GM04504 (cell line): ENCODE measurements around the gene HLCS.
"Not testable (repeated sequence)": the region's sequence is repeated elsewhere in the genome, so short reads cannot be mapped to it uniquely, and the experiment has no call there.

ENCODE experiments used
- DNase-seq: peaks from one replicate; pipeline ENCODE4 v3.0.0-alpha.2; 2012; ENCODE audit warnings: low read depth

HLCS gene

GRCh38 chr21:36849461-36850105 is 116.9 kb downstream of the HLCS start:
- no peak for DNase-seq

GRCh38 chr21:36848730-36849274 is 117.7 kb downstream of the HLCS start:
- no peak for DNase-seq

GRCh38 chr21:36847189-36847588 is 119.3 kb downstream of the HLCS start:
- DNase-seq, result no peak

GRCh38 chr21:36846631-36847030 is 119.8 kb downstream of the HLCS start:
- DNase-seq, result no peak

- no peak for DNase-seq
Measured at GRCh38 chr21:36845790-36846189, 120.7 kb downstream of the HLCS start.

- DNase-seq, result no peak
Measured at GRCh38 chr21:36845070-36845469, 121.4 kb downstream of the HLCS start.

GRCh38 chr21:36841866-36842265 is 124.6 kb downstream of the HLCS start:
- DNase-seq, result no peak

- no peak for DNase-seq
Measured at GRCh38 chr21:36839735-36840134, 126.7 kb downstream of the HLCS start.

GRCh38 chr21:36839123-36839522 is 127.3 kb downstream of the HLCS start:
- DNase-seq, result no peak

- DNase-seq, result peak; percentile 58
Measured at GRCh38 chr21:36835383-36835795, 131.1 kb downstream of the HLCS start.

GRCh38 chr21:36834192-36834591 is 132.3 kb downstream of the HLCS start:
- no peak for DNase-seq

- no peak for DNase-seq
Measured at GRCh38 chr21:36830100-36830499, 136.4 kb downstream of the HLCS start.

- no peak for DNase-seq
Measured at GRCh38 chr21:36828891-36829515, 137.5 kb downstream of the HLCS start.

GRCh38 chr21:36828208-36828607 is 138.3 kb downstream of the HLCS start:
- no peak for DNase-seq

GRCh38 chr21:36825658-36826057 is 140.8 kb downstream of the HLCS start:
- no peak for DNase-seq

- DNase-seq, result no peak
Measured at GRCh38 chr21:36821032-36821299, 145.5 kb downstream of the HLCS start.

GRCh38 chr21:36820176-36821031 is 146.1 kb downstream of the HLCS start:
- no peak for DNase-seq

- DNase-seq, result no peak
Measured at GRCh38 chr21:36817732-36818450, 148.6 kb downstream of the HLCS start.

- DNase-seq, result no peak
Measured at GRCh38 chr21:36816561-36817130, 149.8 kb downstream of the HLCS start.

- not testable (repeated sequence) for DNase-seq
Measured at GRCh38 chr21:36816026-36816425, 150.4 kb downstream of the HLCS start.

- DNase-seq, result no peak
Measured at GRCh38 chr21:36815284-36815683, 151.2 kb downstream of the HLCS start.

GRCh38 chr21:36813052-36813451 is 153.4 kb downstream of the HLCS start:
- peak; percentile 18 for DNase-seq
